Stimulated activated CD4-positive, alpha-beta T cell treated with anti-CD3 and anti-CD28 coated beads, Interleukin-12 subunit alpha, Interleukin-12 subunit beta, amount 100 ng/mL, for 4 hours (primary cell): Measurements from ENCODE around the gene CCNB3.
"Not testable (repeated sequence)": the region's sequence is repeated elsewhere in the genome, so short reads cannot be mapped to it uniquely, and the experiment has no call there.

Experiments used
- DNase-seq: peaks from one replicate; pipeline ENCODE4 v3.0.0-alpha.2; 2020

Gene CCNB3

DNA sequence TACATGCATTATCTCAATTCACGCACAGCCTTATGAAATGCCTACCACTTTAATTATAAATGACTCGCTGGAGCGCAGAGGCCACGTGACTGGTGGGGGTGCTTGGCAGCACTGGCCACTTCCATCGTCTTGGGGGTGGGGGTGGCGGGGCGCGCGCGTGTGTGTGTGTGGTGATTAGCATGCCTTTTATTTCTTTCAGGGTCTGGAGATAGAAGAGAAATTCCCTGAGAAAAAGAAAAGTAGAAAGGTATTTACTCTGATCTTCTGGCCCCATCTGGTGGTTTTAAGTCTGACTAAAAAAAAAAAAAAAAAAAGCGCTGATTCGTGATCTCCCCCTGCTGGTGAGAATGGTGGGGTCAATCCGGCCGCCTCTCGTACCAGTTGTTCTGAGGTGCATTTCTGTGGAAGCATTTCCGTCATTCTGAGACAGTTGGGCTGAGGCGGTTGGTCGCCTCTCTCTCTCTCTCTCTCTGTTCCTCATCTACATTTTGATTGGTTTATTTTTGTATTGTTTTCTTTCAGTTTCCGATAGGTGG, at the start of gene CCNB3:
Gene CCNB3 (plus strand): TSS at position 402 of the 536 bp plus-strand sequence. CDS start 80,399 bp downstream, outside the sequence.
- peak; percentile 55 for DNase-seq

DNA sequence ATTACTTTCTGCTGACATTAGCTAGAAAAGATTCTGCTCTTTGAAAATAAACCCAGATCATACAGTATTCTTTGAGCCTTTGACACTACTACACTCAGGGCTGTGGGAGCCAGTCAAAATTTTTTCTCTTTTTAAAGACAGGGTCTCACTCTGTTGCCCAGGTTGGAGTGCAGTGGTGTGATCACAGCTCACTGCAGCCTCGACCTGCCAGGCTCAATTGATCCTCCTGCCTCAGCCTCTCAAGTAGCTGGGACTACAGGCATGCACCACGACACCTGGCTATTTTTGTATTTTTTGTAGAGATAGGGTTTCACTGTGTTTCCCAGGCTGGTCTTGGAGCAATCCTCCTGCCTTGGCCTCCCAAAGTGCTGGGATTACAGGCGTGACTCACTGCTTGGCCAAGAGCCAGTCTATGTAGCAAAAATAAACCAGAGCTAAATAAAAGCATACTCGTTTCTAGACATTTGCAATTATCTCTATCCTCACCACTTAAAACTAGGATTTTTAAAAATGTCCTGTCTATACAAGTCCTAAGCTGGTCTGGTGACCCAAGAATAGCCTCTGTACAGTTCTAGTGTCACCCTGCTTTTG, 46.9 kb upstream of the CCNB3 start:
- no peak for DNase-seq

- no peak for DNase-seq
Measured at GRCh38 chrX:50158593-50158992, 46.0 kb upstream of the CCNB3 start.

- no peak for DNase-seq
Measured at GRCh38 chrX:50161127-50161526, 43.4 kb upstream of the CCNB3 start.

GRCh38 chrX:50165727-50166126, 38.8 kb upstream of the CCNB3 start:
- DNase-seq: no peak

GRCh38 chrX:50167366-50167765, 37.2 kb upstream of the CCNB3 start:
- DNase-seq: no peak

DNA sequence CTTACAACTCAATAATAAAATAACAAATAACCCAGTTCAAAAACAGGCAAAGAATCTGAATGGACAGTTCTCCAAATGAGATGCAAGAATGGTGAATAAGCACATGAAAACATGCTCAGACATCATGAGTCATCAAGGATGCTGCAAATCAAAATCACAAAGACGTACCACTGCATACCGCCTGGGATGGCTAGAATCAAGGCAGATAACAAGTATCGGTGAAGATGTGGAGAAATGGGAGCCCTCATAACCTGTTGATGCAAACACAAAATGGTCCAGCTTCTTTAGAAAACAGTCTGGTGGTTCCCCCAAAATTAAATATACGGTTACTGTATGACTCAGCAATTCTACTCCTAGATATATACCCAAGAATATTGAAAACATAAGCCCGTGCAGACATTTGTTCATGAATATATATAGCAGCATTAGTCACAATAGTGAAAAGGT, 36.3 kb upstream of the CCNB3 start:
- no peak for DNase-seq

GRCh38 chrX:50169717-50170116, 34.8 kb upstream of the CCNB3 start:
- no peak for DNase-seq

- no peak for DNase-seq
Measured at GRCh38 chrX:50180073-50180940, 24.3 kb upstream of the CCNB3 start.

DNA sequence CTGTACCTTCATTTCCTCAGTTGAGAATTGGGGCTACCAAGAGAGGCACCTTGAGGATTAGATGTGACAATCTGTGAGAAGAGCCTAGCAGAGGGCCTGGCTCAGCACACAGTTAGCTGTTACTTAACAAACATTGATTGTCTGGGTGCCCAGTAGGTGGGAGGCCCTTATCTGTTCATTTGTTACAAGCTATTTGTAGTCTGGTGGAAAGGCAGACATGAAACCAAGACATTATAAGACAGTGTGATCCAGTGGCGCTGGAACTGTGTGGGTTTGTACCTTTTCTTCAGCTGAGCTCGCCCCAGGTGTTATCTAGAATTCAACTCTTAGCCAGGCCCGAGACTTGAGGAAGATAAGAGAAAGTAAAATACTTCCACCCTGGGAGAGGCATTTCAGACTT, 20.7 kb upstream of the CCNB3 start:
- no peak for DNase-seq

DNA sequence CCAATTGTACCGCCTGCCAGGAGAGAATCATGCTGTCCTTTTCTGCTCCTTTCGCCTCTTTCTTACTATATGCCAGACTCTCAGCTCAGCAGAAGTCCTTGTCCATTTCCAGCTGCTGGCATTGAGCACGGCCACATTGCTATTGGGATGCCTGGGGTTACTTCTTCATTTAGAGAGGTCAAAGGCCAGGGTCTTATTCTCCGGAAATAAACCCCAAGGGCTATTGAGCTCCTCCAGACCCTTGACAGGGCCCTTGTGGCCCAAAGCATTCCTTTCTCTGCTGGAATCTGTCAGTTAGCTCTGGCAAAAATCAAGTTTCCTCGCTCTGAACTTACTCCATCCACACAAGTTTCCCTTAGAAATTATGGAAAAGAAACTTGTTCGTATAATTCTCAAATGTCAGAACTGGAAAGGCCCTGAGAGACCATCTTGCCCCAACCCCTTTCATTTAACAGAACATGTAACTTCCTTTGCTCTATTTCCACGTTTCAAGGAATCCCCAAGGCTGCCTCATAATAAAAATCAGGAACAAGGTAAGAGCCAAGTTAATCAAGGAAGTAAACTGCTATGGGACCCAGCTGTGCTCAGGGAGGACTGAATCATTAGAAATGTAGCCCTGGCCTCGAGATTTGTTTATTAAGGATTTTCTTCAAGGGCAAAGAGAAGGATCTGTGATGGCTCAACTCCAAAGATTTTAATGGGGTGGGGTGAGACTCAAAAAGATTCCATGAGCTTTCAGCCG, 15.5 kb upstream of the CCNB3 start:
- DNase-seq: no peak

GRCh38 chrX:50198348-50198747, 6.2 kb upstream of the CCNB3 start:
- no peak for DNase-seq

GRCh38 chrX:50200907-50201306, 3.7 kb upstream of the CCNB3 start, which contains the start of gene AKAP4:
AKAP4 (minus strand) TSS chrX:50201007; CDS start chrX:50200889, 118 bp downstream.
- DNase-seq: no peak

GRCh38 chrX:50202539-50202938, 2.0 kb upstream of the CCNB3 start:
- DNase-seq: no peak

DNA sequence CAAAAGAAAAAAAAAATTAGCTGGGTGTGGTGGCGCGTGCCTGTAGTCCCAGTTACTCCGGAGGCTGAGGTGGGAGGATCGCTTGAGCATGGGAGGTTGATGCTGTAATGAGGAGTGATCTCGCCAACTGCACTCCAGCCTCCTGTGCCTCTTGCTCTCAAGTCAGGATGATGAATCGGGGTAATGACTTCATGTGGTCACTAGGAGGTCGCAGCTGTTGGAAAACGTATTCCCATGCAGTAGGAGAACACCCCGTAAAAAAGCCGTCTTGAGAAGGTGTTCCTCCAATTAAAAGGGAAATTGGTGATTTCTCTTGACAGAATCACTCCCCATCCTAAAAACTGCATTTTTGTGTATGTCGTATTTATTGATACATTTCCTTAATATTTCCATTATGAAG, 2.2 kb downstream of the CCNB3 start:
- DNase-seq: no peak

DNA sequence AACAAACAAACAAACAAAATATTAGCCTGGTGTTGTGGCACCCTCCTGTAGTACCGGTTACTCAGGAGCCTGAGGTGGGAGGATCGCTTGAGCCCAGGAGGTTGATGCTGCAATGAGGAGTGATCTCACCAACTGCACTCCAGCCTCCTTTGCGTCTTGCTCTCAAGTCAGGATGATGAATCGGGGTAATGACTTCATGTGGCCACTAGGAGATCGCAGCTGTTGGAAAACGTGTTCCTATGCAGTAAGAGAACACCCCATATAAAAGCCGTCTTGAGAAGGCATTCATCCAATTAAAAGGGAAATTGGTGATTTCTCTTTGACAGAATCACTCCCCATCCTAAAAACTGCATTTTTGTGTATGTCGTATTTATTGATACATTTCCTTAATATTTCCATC, 6.9 kb downstream of the CCNB3 start:
- no peak for DNase-seq

- no peak for DNase-seq
Measured at GRCh38 chrX:50281253-50281652, 76.7 kb downstream of the CCNB3 start.

- DNase-seq: no peak
Measured at GRCh38 chrX:50327235-50327634, 122.7 kb downstream of the CCNB3 start.

GRCh38 chrX:50332668-50333067, 128.1 kb downstream of the CCNB3 start:
- DNase-seq: not testable (repeated sequence)

DNA sequence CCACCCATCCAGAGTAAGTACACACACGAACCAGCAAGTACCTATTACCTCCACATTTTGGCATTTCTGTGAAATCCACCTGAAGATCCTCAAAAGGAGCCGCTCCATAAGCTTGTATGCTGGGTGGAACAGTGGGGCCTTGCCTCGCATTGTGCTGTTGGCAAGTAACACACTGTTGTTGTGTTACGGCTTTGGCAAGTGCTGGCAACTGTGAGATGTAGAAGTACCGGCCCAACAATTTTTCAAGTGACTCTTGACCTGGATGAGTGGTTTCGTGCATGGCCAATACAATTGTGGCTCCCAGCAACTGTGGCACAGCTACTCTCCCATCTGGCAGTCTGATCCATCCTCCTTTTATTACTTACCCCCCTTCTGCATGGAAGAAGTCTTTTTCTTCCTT, 128.7 kb downstream of the CCNB3 start:
- no peak for DNase-seq

DNA sequence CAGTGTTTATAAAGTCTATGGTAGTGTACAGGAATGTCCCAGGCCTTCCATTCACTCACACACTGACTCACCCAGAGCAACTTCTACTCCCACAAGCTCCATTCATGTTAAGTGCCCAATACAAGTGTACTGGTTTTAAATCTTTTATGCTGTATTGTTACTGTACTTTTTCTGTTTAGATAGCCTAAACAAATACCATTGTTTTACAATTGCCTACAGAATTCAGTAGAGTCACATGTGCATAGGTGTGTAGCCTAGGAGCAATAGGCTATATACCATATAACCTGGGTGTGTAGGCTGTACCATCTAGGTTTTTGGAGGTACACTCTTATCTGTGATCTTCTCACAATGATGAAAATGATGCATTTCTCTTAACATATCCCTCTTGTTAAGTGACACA, 139.4 kb downstream of the CCNB3 start:
- no peak for DNase-seq

DNA sequence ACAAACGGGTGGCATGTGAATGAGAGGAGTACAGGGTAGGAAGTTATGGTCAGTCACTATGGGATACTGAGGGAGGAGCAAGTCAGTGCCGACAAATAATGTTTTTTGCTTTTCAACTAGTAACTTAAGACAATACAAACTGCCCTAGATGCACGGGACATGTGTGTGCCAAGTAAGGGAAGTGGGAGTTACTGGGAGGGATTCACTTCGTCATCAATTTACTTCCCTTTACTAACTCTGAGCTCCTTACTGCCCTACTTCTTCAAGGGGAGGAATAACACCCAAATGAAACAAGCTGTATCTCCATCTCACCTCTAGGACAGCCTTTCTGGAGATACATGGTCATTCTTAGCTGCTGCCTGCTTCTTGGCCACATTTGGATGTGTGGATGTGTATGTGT, 168.4 kb downstream of the CCNB3 start:
- DNase-seq: no peak
